Measurements from ENCODE around the gene C16orf92. TPM values are rescaled to one million over a fixed set of nuclear protein-coding genes. Genes with fewer than 3 reads are reported as not detected.

Gene C16orf92
- total and polyA plus RNA-seq, 2 of the 13 experiments (the other 11 are each of a cell fraction or from before 2014, with no cell fraction given): not detected

- no peak for TF ChIP-seq PTBP1 (IDR thresholded peaks at IDR 0.05; ENCODE audit: low read depth, low read length, poor library complexity, severe bottlenecking)
- TF ChIP-seq GFI1 (CRISPR knock-in tag; IDR thresholded peaks at IDR 0.05; ENCODE audit: borderline replicate concordance): peak; percentile 65; the same call in 1 of the 2 replicates
- no peak for TF ChIP-seq SATB2 (CRISPR knock-in tag; IDR thresholded peaks at IDR 0.05)
- peak; percentile 78; the same call in 1 of the 2 replicates for TF ChIP-seq HDAC1 (CRISPR knock-in tag; IDR thresholded peaks at IDR 0.05)
- TF ChIP-seq RXRB (CRISPR knock-in tag; IDR thresholded peaks at IDR 0.05; ENCODE audit: borderline replicate concordance): peak; percentile 49; the same call in 1 of the 2 replicates
- TF ChIP-seq ZSCAN9 (CRISPR knock-in tag; IDR thresholded peaks at IDR 0.05; ENCODE audit: borderline replicate concordance): peak; percentile 90; the same call in 1 of the 2 replicates
- 0 out of 2 replicates have a peak, but pooled peaks have one; percentile 22 for TF ChIP-seq ZNF782 (CRISPR knock-in tag; IDR thresholded peaks at IDR 0.05; ENCODE audit: borderline replicate concordance)
- TF ChIP-seq TAF1 (CRISPR knock-in tag; IDR thresholded peaks at IDR 0.05): peak; percentile 83
- TF ChIP-seq CBX5 (CRISPR knock-in tag; IDR thresholded peaks at IDR 0.05; ENCODE audit: borderline replicate concordance): peak; percentile 79; the same call in 1 of the 2 replicates
- TF ChIP-seq ZNF740 (CRISPR knock-in tag; IDR thresholded peaks at IDR 0.05): no peak; the same call in 1 of the 2 replicates
- TF ChIP-seq TFAP4 (IDR thresholded peaks at IDR 0.05; ENCODE audit: borderline replicate concordance, low read depth): no peak
- TF ChIP-seq, protein P1, sequence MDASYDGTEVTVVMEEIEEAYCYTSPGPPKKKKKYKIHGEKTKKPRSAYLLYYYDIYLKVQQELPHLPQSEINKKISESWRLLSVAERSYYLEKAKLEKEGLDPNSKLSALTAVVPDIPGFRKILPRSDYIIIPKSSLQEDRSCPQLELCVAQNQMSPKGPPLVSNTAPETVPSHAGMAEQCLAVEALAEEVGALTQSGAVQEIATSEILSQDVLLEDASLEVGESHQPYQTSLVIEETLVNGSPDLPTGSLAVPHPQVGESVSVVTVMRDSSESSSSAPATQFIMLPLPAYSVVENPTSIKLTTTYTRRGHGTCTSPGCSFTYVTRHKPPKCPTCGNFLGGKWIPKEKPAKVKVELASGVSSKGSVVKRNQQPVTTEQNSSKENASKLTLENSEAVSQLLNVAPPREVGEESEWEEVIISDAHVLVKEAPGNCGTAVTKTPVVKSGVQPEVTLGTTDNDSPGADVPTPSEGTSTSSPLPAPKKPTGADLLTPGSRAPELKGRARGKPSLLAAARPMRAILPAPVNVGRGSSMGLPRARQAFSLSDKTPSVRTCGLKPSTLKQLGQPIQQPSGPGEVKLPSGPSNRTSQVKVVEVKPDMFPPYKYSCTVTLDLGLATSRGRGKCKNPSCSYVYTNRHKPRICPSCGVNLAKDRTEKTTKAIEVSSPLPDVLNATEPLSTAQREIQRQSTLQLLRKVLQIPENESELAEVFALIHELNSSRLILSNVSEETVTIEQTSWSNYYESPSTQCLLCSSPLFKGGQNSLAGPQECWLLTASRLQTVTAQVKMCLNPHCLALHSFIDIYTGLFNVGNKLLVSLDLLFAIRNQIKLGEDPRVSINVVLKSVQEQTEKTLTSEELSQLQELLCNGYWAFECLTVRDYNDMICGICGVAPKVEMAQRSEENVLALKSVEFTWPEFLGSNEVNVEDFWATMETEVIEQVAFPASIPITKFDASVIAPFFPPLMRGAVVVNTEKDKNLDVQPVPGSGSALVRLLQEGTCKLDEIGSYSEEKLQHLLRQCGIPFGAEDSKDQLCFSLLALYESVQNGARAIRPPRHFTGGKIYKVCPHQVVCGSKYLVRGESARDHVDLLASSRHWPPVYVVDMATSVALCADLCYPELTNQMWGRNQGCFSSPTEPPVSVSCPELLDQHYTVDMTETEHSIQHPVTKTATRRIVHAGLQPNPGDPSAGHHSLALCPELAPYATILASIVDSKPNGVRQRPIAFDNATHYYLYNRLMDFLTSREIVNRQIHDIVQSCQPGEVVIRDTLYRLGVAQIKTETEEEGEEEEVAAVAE (CRISPR knock-in tag; IDR thresholded peaks at IDR 0.05; ENCODE audit: borderline replicate concordance): no peak
- TF ChIP-seq, protein P2, sequence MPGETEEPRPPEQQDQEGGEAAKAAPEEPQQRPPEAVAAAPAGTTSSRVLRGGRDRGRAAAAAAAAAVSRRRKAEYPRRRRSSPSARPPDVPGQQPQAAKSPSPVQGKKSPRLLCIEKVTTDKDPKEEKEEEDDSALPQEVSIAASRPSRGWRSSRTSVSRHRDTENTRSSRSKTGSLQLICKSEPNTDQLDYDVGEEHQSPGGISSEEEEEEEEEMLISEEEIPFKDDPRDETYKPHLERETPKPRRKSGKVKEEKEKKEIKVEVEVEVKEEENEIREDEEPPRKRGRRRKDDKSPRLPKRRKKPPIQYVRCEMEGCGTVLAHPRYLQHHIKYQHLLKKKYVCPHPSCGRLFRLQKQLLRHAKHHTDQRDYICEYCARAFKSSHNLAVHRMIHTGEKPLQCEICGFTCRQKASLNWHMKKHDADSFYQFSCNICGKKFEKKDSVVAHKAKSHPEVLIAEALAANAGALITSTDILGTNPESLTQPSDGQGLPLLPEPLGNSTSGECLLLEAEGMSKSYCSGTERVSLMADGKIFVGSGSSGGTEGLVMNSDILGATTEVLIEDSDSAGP (CRISPR knock-in tag; IDR thresholded peaks at IDR 0.05; ENCODE audit: borderline replicate concordance): peak; percentile 93
- TF ChIP-seq, protein P3, sequence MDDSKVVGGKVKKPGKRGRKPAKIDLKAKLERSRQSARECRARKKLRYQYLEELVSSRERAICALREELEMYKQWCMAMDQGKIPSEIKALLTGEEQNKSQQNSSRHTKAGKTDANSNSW (CRISPR knock-in tag; IDR thresholded peaks at IDR 0.05; ENCODE audit: borderline replicate concordance): no peak
- TF ChIP-seq, protein P4, sequence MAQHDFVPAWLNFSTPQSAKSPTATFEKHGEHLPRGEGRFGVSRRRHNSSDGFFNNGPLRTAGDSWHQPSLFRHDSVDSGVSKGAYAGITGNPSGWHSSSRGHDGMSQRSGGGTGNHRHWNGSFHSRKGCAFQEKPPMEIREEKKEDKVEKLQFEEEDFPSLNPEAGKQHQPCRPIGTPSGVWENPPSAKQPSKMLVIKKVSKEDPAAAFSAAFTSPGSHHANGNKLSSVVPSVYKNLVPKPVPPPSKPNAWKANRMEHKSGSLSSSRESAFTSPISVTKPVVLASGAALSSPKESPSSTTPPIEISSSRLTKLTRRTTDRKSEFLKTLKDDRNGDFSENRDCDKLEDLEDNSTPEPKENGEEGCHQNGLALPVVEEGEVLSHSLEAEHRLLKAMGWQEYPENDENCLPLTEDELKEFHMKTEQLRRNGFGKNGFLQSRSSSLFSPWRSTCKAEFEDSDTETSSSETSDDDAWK (CRISPR knock-in tag; IDR thresholded peaks at IDR 0.05): no peak
- 0 out of 2 replicates have a peak, but pooled peaks have one; percentile 50 for TF ChIP-seq ZBTB3 (CRISPR knock-in tag; IDR thresholded peaks at IDR 0.05; ENCODE audit: borderline replicate concordance, low read depth)
- TF ChIP-seq NCOA2 (CRISPR knock-in tag; IDR thresholded peaks at IDR 0.05): no peak
- no peak for TF ChIP-seq SUZ12 (IDR thresholded peaks at IDR 0.05; ENCODE audit: low read depth, low read length)
- TF ChIP-seq EHMT2 (IDR thresholded peaks at IDR 0.05; ENCODE audit: borderline replicate concordance, low read depth, low read length): no peak
Measured at GRCh38 chr16:29973384-29974246, 49.4 kb upstream of the C16orf92 start, which contains the start of gene TAOK2 (continued).
